ENCODE measurements around the gene DDX39A.

The DDX39A gene

DNA sequence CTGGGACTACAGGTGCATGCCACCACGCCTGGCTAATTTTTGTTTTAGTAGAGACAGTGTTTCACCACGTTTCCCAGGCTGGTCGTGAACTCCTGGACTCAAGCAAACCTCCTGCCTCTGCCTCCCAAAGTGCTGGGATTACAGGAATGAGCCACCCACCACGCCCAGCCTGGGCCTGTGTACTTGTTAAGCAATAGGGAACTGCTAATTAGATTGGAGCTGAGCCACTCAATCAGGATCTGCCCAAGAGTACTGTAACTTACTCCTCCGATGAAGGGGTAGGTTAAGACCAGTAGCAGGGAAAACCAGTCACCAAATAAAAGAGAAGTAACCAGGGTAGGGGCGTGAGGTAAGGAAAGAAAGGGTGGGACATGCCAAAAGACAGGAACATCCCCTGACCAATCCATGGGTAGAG, 2.3 kb downstream of the DDX39A start:
- Mint-ChIP-seq H3K27ac (peak overlapping the region; percentile 72 to 91), H3K27me3 (no peaks in the 10 kb centered on the region), H3K4me1 (peaks cover 57% of the 10 kb centered on the region), H3K4me3 (peak overlapping the region; percentile 90 to 98), H3K9me3 (no peaks in the 10 kb centered on the region)
- DNase-seq (no peak), ATAC-seq (no peak)

GRCh38 chr19:14414926-14415690, 4.0 kb downstream of the DDX39A start:
- ATAC-seq (no peak), DNase-seq (no peak)
- peaks cover 73% of the 10 kb centered on the region for H3K4me1 Mint-ChIP-seq
- no peaks in the 10 kb centered on the region for H3K27me3 Mint-ChIP-seq
- peak overlapping the region; percentile 52 for H3K27ac Mint-ChIP-seq
- H3K9me3 Mint-ChIP-seq = no peaks in the 10 kb centered on the region
- peak overlapping the region; percentile 31 to 98 for H3K4me3 Mint-ChIP-seq

- no peak for ATAC-seq
- DNase-seq = no peak
- no peaks in the 10 kb centered on the region for H3K27me3 Mint-ChIP-seq
- peak overlapping the region in 1 of 2 donors; percentile 97 for H3K27ac Mint-ChIP-seq
- peak overlapping the region in 1 of 2 donors; percentile 67 for H3K4me3 Mint-ChIP-seq
- no peaks in the 10 kb centered on the region for H3K9me3 Mint-ChIP-seq
- peaks cover 80% of the 10 kb centered on the region for H3K4me1 Mint-ChIP-seq
Measured at GRCh38 chr19:14413693-14414181, 5.4 kb downstream of the DDX39A start.

DNA sequence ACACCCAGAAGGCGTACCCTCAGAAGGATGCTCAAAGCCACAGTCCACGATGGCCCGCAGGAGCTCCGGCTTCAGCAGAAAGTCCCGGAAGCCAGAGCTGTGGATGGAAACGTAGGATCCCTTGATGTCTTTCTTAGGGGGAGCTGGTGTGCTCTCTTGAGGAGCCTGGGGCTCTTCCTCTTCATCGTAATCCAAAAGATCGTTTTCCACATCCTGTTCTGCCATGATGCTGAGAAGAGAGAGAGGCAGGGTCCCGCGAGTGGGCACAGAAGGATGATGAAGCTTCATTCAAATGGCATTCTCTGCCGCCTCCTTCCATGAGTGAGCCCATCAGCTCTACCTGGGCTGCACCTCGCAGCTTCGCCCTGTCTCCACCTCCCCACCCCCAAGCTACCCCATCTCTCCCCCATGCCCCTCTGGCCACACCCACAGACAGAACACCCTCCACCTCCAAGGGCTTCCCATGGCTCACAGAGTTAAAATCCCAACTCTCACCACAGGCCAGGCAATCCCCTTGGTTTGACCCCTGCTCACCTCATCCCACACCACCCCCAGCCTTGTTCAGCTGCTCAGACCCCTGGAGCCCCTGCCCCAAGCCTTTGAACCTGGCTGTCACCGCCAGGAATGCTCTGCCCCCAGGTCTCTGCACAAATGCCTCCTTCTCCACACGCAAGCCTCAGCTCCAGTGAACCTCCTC, 6.0 kb downstream of the DDX39A start:
- DNase-seq (no peak), ATAC-seq (no peak)
- H3K27me3 Mint-ChIP-seq = no peaks in the 10 kb centered on the region
- H3K27ac Mint-ChIP-seq = peak overlapping the region in 1 of 2 donors; percentile 97
- H3K4me1 Mint-ChIP-seq = peaks cover 86% of the 10 kb centered on the region
- H3K9me3 Mint-ChIP-seq = no peaks in the 10 kb centered on the region
- peak overlapping the region in 1 of 2 donors; percentile 67 for H3K4me3 Mint-ChIP-seq

- ATAC-seq = no peak
- Mint-ChIP-seq H3K27ac (peak overlapping the region in 1 of 2 donors; percentile 97), H3K4me3 (peak overlapping the region in 1 of 2 donors; percentile 67), H3K9me3 (no peaks in the 10 kb centered on the region), H3K27me3 (no peaks in the 10 kb centered on the region), H3K4me1 (peaks cover 91% of the 10 kb centered on the region)
- no peak for DNase-seq
Measured at GRCh38 chr19:14412324-14412995, 6.7 kb downstream of the DDX39A start.

DNA sequence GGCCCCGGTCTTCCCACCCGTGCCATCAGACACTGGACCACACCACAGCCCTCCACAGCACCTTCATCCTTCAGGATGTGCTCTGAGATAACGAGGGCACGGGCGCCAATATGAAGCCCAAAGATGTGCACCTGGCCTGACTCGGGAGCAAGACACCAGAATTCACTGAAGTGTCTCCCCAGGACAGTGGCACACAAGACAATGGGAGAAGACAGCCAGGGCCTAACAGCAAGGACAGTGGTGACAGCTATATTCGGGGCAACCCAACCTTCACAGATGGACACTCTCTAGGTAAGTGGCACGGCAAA, 7.2 kb downstream of the DDX39A start:
- peak overlapping the region in 1 of 2 donors; percentile 97 for H3K27ac Mint-ChIP-seq
- no peaks in the 10 kb centered on the region for H3K27me3 Mint-ChIP-seq
- H3K4me1 Mint-ChIP-seq = peaks cover 93% of the 10 kb centered on the region
- H3K4me3 Mint-ChIP-seq = no peak overlapping the region
- DNase-seq (no peak), ATAC-seq (no peak)
- H3K9me3 Mint-ChIP-seq = no peaks in the 10 kb centered on the region

GRCh38 chr19:14411161-14411937, 7.8 kb downstream of the DDX39A start:
- Mint-ChIP-seq H3K27ac (peak overlapping the region; percentile 46 to 97), H3K4me1 (peaks cover 93% of the 10 kb centered on the region), H3K27me3 (no peaks in the 10 kb centered on the region), H3K4me3 (peak overlapping the region in 1 of 2 donors; percentile 55), H3K9me3 (no peaks in the 10 kb centered on the region)
- ATAC-seq (no peak), DNase-seq (no peak)

DNA sequence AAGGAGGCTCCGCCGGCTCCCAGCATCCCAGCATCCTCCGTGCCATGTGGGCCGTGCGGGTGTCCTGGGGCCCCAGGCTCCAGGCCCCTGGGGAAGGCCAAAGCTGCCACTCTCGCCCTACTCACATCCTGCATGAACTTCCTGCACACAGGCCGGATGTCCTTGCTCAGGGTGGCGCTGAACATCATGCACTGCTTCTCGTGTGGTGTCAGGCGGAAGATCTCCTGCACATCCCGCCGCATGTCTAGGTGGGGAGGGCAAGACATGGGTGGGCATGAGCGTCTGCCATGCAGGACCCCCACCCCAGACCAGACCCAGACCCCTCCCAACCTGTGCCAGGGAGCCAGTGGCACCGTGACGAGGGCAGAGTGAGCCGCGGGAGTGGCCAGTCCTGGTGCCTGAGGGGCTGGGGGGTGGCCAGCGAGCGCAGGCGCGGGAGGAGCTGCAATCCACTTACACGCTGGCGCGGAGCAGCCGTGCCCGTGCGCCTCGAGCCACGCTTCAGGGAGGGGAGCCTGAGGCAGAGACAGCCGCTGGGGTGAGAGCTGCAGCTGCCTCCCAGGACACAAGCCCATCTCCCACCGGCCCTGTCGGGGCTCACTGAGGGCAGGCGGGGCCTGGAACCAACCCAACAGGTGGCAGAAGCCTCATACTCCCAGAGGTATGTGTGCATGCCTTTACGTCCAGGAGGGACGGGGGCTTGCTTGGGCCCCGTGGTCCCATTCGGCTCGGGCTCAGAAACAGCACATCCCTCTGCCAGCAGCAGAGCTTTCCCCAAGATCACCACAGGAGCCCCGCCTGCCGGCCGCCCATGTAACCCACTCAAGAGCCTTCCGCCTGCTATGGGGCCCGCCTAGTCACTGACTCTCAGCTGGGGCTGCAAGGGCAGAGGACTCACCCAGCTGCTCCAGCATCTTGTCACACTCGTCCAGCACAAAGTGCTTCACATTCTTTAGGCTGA, 8.8 kb downstream of the DDX39A start:
- peak; percentile 25 for ATAC-seq
- Mint-ChIP-seq H3K9me3 (no peaks in the 10 kb centered on the region), H3K27ac (peak overlapping the region in 1 of 2 donors; percentile 97), H3K4me1 (peaks cover 92% of the 10 kb centered on the region), H3K27me3 (no peaks in the 10 kb centered on the region), H3K4me3 (peak overlapping the region in 1 of 2 donors; percentile 55)
- DNase-seq = no peak

DNA sequence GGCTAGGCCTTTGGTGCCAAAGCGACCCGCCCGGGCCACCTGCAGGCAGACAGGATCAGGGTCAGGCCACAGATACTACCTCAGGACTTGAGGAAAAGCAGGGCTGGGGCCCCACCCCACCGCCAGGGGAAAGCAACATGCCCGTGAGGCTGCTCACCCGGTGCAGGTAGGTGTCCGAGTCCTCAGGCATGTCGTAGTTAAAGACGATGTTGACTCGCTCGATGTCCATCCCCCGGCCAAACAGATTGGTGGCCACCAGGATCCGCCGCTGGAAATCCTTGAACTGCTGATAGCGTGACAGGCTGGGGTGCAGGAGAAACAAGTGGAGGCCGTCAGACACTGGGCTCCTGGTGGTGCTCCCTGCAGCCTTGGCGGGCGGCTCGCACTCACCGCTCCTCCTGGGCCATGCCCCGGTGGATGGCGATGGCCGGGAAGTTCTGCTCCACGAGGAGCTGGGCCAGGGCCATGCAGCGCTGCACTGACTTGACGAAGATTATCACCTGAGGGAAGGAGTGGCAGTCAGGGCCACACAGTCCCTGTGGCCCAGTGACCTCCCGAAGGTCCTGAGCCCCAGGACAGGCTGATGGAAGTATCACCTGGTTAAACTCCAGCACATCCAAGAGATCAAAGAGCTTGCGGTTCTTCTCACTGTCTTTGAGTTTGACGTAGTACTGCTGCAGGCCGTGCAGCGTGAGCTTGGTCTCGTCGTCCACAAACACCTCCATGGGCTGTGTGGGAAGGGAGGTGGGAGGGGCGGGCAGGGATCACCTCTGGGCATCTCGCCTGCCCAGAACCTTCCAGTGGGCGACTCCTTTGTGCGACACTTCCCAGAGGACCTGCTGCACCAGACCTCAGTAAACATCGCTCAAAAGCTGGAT, 9.8 kb downstream of the DDX39A start:
- DNase-seq = no peak
- peaks cover 90% of the 10 kb centered on the region for H3K4me1 Mint-ChIP-seq
- H3K27me3 Mint-ChIP-seq = no peaks in the 10 kb centered on the region
- no peak for ATAC-seq
- no peaks in the 10 kb centered on the region for H3K9me3 Mint-ChIP-seq
- H3K4me3 Mint-ChIP-seq = peak overlapping the region in 1 of 2 donors; percentile 41
- H3K27ac Mint-ChIP-seq = peak overlapping the region; percentile 52 to 97

GRCh38 chr19:14408491-14409145, 10.5 kb downstream of the DDX39A start:
- Mint-ChIP-seq H3K9me3 (no peaks in the 10 kb centered on the region), H3K27ac (peak overlapping the region in 1 of 2 donors; percentile 97), H3K4me3 (no peak overlapping the region), H3K4me1 (peaks cover 89% of the 10 kb centered on the region), H3K27me3 (no peaks in the 10 kb centered on the region)
- DNase-seq (no peak), ATAC-seq (no peak)

DNA sequence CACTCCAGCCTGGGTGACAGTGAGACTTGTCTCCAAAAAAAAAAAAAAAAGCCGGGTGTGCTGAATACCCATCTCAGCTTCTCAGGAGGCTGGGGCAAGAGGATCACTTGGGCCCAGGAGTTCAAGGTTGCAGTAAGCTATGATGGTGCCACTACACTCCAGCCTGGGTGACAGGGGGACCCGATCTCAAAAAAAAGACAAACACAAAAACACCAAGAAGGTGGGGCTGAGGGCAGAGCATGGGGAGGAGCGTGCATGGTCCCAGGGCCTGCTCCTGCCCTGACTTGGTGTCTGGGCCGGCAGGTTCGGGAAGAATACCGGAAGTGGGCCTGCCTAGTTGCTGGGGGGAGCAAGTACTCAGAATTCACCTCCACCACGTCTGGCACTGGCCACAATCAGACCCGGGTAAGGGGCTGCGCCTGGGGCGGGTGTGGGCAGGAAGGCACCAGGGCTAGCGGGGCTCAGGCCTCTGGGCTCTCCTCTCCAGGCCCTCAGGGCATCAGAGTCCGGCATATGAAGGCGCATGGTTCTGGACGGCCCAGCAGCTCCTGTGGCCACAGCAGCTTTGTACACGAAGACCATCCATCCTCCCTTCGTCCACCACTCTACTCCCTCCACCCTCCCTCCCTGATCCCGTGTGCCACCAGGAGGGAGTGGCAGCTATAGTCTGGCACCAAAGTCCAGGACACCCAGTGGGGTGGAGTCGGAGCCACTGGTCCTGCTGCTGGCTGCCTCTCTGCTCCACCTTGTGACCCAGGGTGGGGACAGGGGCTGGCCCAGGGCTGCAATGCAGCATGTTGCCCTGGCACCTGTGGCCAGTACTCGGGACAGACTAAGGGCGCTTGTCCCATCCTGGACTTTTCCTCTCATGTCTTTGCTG, 11.3 kb downstream of the DDX39A start:
- peak overlapping the region in 1 of 2 donors; percentile 97 for H3K27ac Mint-ChIP-seq
- DNase-seq (no peak), ATAC-seq (no peak)
- no peaks in the 10 kb centered on the region for H3K9me3 Mint-ChIP-seq
- no peaks in the 10 kb centered on the region for H3K27me3 Mint-ChIP-seq
- H3K4me3 Mint-ChIP-seq = no peak overlapping the region
- peaks cover 81% of the 10 kb centered on the region for H3K4me1 Mint-ChIP-seq

DNA sequence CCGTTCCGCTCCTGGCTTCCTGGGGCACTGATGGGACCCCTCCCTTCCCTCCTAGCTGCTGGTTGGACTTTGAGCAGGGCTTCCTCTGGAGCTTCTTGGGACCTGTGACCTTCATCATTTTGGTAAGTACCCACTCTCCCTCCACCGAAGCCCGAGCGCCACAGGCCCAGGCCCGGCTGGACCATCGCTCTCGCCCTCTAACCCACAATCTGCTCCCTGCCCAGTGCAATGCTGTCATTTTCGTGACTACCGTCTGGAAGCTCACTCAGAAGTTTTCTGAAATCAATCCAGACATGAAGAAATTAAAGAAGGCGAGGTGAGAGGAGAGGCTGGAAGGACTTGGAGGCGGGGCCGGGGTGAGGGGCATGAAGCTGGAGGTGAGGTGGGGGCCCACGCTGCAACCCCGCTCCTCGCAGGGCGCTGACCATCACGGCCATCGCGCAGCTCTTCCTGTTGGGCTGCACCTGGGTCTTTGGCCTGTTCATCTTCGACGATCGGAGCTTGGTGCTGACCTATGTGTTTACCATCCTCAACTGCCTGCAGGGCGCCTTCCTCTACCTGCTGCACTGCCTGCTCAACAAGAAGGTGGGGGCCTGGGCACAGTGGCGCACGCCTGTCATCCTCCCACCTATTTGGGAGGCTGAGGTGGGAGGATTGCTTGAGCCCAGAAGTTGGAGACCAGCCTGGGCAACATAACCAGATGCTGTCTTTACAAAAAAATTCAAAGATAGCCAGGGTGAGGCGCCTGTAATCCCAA, 12.3 kb downstream of the DDX39A start:
- no peak for ATAC-seq
- H3K4me1 Mint-ChIP-seq = peaks cover 71% of the 10 kb centered on the region
- H3K27me3 Mint-ChIP-seq = no peaks in the 10 kb centered on the region
- peak overlapping the region in 1 of 2 donors; percentile 52 for H3K4me3 Mint-ChIP-seq
- no peak for DNase-seq
- peak overlapping the region in 1 of 2 donors; percentile 92 for H3K27ac Mint-ChIP-seq
- peaks cover 0 to 5% of the 10 kb centered on the region in 2 donors for H3K9me3 Mint-ChIP-seq
